ENCODE measurements around the gene SCP2.

SCP2 gene

GRCh38 chr1:52970149-52970548 lies 43.1 kb downstream of the SCP2 start:
- TF ChIP-seq RAD21 (IDR thresholded peaks at IDR 0.05; ENCODE audit: low read depth) (peak; percentile 48), CREB1 (IDR thresholded peaks at IDR 0.05; ENCODE audit: low read depth) (no peak)

GRCh38 chr1:52973841-52974240 lies 46.8 kb downstream of the SCP2 start:
- no peak for TF ChIP-seq ZBTB7A (IDR thresholded peaks at IDR 0.05; ENCODE audit: low read depth)
- TF ChIP-seq RAD21 (IDR thresholded peaks at IDR 0.05; ENCODE audit: low read depth): no peak
- TF ChIP-seq TEAD4 (IDR thresholded peaks at IDR 0.05): no peak
- TF ChIP-seq CREB1 (IDR thresholded peaks at IDR 0.05; ENCODE audit: low read depth): no peak
- TF ChIP-seq MAX (IDR thresholded peaks at IDR 0.05): no peak
- no peak for TF ChIP-seq EP300 (IDR thresholded peaks at IDR 0.05; ENCODE audit: borderline replicate concordance)
- TF ChIP-seq NFIC (IDR thresholded peaks at IDR 0.05): no peak
- TF ChIP-seq YY1 (IDR thresholded peaks at IDR 0.05; ENCODE audit: low read depth): no peak
- TF ChIP-seq CEBPB (IDR thresholded peaks at IDR 0.05): no peak
- TF ChIP-seq REST (IDR thresholded peaks at IDR 0.05; ENCODE audit: low read depth): no peak
- TF ChIP-seq TAF1 (IDR thresholded peaks at IDR 0.05; ENCODE audit: low read depth): no peak
- TF ChIP-seq USF1 (IDR thresholded peaks at IDR 0.05): no peak
- TF ChIP-seq FOXM1 (IDR thresholded peaks at IDR 0.05; ENCODE audit: borderline replicate concordance, low read depth): no peak

GRCh38 chr1:52976183-52977035 lies 49.3 kb downstream of the SCP2 start:
- TF ChIP-seq EP300 (IDR thresholded peaks at IDR 0.05; ENCODE audit: borderline replicate concordance) (no peak), CREB1 (IDR thresholded peaks at IDR 0.05; ENCODE audit: low read depth) (no peak), TEAD4 (IDR thresholded peaks at IDR 0.05) (no peak), TAF1 (IDR thresholded peaks at IDR 0.05; ENCODE audit: low read depth) (no peak), USF1 (IDR thresholded peaks at IDR 0.05) (no peak), REST (IDR thresholded peaks at IDR 0.05; ENCODE audit: low read depth) (no peak), EGR1 (IDR thresholded peaks at IDR 0.05) (no peak), FOXM1 (IDR thresholded peaks at IDR 0.05; ENCODE audit: borderline replicate concordance, low read depth) (no peak), RAD21 (IDR thresholded peaks at IDR 0.05; ENCODE audit: low read depth) (no peak), TCF12 (IDR thresholded peaks at IDR 0.05; ENCODE audit: low read depth) (no peak), ZBTB7A (IDR thresholded peaks at IDR 0.05; ENCODE audit: low read depth) (no peak), YY1 (IDR thresholded peaks at IDR 0.05; ENCODE audit: low read depth) (no peak), MAX (IDR thresholded peaks at IDR 0.05) (no peak), NFIC (IDR thresholded peaks at IDR 0.05) (no peak), CEBPB (IDR thresholded peaks at IDR 0.05) (no peak)

- no peak for TF ChIP-seq EGR1 (IDR thresholded peaks at IDR 0.05)
- no peak for TF ChIP-seq TAF1 (IDR thresholded peaks at IDR 0.05; ENCODE audit: low read depth)
- TF ChIP-seq USF1 (IDR thresholded peaks at IDR 0.05): no peak
- TF ChIP-seq YY1 (IDR thresholded peaks at IDR 0.05; ENCODE audit: low read depth): no peak
- TF ChIP-seq CREB1 (IDR thresholded peaks at IDR 0.05; ENCODE audit: low read depth): no peak
- TF ChIP-seq NFIC (IDR thresholded peaks at IDR 0.05): no peak
- no peak for TF ChIP-seq ZBTB7A (IDR thresholded peaks at IDR 0.05; ENCODE audit: low read depth)
- no peak for TF ChIP-seq FOXM1 (IDR thresholded peaks at IDR 0.05; ENCODE audit: borderline replicate concordance, low read depth)
- no peak for TF ChIP-seq RAD21 (IDR thresholded peaks at IDR 0.05; ENCODE audit: low read depth)
- no peak for TF ChIP-seq CEBPB (IDR thresholded peaks at IDR 0.05)
- no peak for TF ChIP-seq EP300 (IDR thresholded peaks at IDR 0.05; ENCODE audit: borderline replicate concordance)
- TF ChIP-seq TCF12 (IDR thresholded peaks at IDR 0.05; ENCODE audit: low read depth): no peak
- no peak for TF ChIP-seq MAX (IDR thresholded peaks at IDR 0.05)
- no peak for TF ChIP-seq TEAD4 (IDR thresholded peaks at IDR 0.05)
- TF ChIP-seq REST (IDR thresholded peaks at IDR 0.05; ENCODE audit: low read depth): no peak
These were observed 51.0 kb downstream of the SCP2 start for GRCh38 chr1:52978045-52978444.

Measured in Ishikawa (cell line).